GM23248 (cell line): ENCODE measurements around the gene DHCR24. TPM values are rescaled to one million over a fixed set of nuclear protein-coding genes. Genes with fewer than 3 reads are reported as not detected.
A peak's percentile ranks its signal among the peaks of the same experiment; 100 is the strongest.

ENCODE experiments used
- DNase-seq: peaks from one replicate; pipeline ENCODE4 v3.0.0-alpha.2; 2015
- H2AFZ ChIP-seq: fragments of 200-600 bp; sonication (generic); 2 replicates; pipeline ENCODE4 v1.6.1; 2016; ENCODE audit warnings: antibody characterized with exemption
- H3F3A ChIP-seq: fragments of 200-600 bp; sonication (generic); 2 replicates; pipeline ENCODE4 v1.6.1; 2016; ENCODE audit warnings: mild to moderate bottlenecking, antibody characterized with exemption, mixed run types; ENCODE audit not compliant: insufficient read depth
- H3K27ac ChIP-seq: fragments of 200-600 bp; sonication (generic); 2 replicates; pipeline ENCODE4 v1.5.1; 2016; ENCODE audit warnings: mild to moderate bottlenecking
- H3K27me3 ChIP-seq: fragments of 200-600 bp; sonication (generic); replicated peaks from 2 replicates; pipeline ENCODE4 v1.6.1; 2016; ENCODE audit warnings: mild to moderate bottlenecking; ENCODE audit not compliant: insufficient read depth
- H3K36me3 ChIP-seq: fragments of 200-600 bp; sonication (generic); 2 replicates; pipeline ENCODE4 v1.6.1; 2016; ENCODE audit warnings: low read depth, mild to moderate bottlenecking
- H3K4me1 ChIP-seq: fragments of 200-600 bp; sonication (generic); 2 replicates; pipeline ENCODE4 v1.6.1; 2016; ENCODE audit warnings: mild to moderate bottlenecking; ENCODE audit not compliant: insufficient read depth
- H3K4me2 ChIP-seq: fragments of 200-600 bp; sonication (generic); one replicate; pipeline ENCODE4 v1.6.1; 2016; ENCODE audit warnings: mild to moderate bottlenecking; ENCODE audit not compliant: unreplicated experiment
- H3K4me3 ChIP-seq: fragments of 200-600 bp; sonication (generic); 2 replicates; pipeline ENCODE4 v1.5.1; 2016; ENCODE audit warnings: mild to moderate bottlenecking
- H3K79me2 ChIP-seq: fragments of 200-600 bp; sonication (generic); 2 replicates; pipeline ENCODE4 v1.6.1; 2016; ENCODE audit warnings: mild to moderate bottlenecking; ENCODE audit not compliant: insufficient read depth
- H3K9ac ChIP-seq: fragments of 200-600 bp; sonication (generic); 2 replicates; pipeline ENCODE4 v1.6.1; 2016; ENCODE audit warnings: mild to moderate bottlenecking
- H3K9me2 ChIP-seq: fragments of 200-600 bp; sonication (generic); 2 replicates; pipeline ENCODE4 v1.6.1; 2016; ENCODE audit warnings: mixed run types, mild to moderate bottlenecking, moderate library complexity; ENCODE audit not compliant: insufficient read depth
- H3K9me3 ChIP-seq: fragments of 200-600 bp; sonication (generic); one replicate; pipeline ENCODE4 v1.6.1; 2017; ENCODE audit warnings: low read depth
- H4K20me1 ChIP-seq: fragments of 200-600 bp; sonication (generic); 2 replicates; pipeline ENCODE4 v1.6.0; 2016; ENCODE audit not compliant: insufficient read depth
- EZH2 ChIP-seq: fragments of 200-600 bp; sonication (generic); IDR thresholded peaks from 2 replicates; pipeline ENCODE4 v1.6.1; 2018; ENCODE audit warnings: antibody characterized with exemption, mild to moderate bottlenecking; ENCODE audit not compliant: insufficient read depth, poor library complexity, severe bottlenecking
- EZH2phosphoT487 ChIP-seq: fragments of 200-600 bp; sonication (generic); IDR thresholded peaks from 2 replicates; pipeline ENCODE4 v1.6.1; 2018; ENCODE audit warnings: antibody characterized with exemption, moderate library complexity, mild to moderate bottlenecking, low read depth; ENCODE audit not compliant: insufficient read depth
- WGBS, 2 experiments: methylation state at CpG; one replicate each; pipeline ENCODE4 v1.1.6; 2015 to 2017; ENCODE audit warnings: low lambda C conversion rate in 2 of 2, low coverage in 1 of 2; ENCODE audit errors: missing lambda C conversion rate in 2 of 2; 5-methylcytosine and 5-hydroxymethylcytosine counted together
- in situ Hi-C: fragments of 300-500 bp; cut with MboI; formaldehyde crosslinking; loops from 2 replicates; pipeline ENCODE4 v1.15.0; 2020
- polyA plus RNA-seq: library from polyadenylated mRNA; unstranded; fragments of >200 nt; fragmentation: Nextera tagmentation; extraction: Ambion mirVana; gene quantifications from 2 replicates; pipeline ENCODE4 v1.2.1, GENCODE V29; 2016
- total RNA-seq: library from RNA; depleted of rRNA; stranded (reverse); fragments of >200 nt; shearing (Covaris generic); gene quantifications from 2 replicates; pipeline ENCODE4 v1.2.3, GENCODE V29; 2014

The DHCR24 gene
- total and polyA plus RNA-seq, 2 experiments from 2014 or later = 42.5 to 63.4 TPM

- in situ Hi-C loops = no loop called here
- no peak overlapping the region for H3K9ac ChIP-seq
- no peaks in the 10 kb centered on the region for H3K36me3 ChIP-seq
- H3K9me2 ChIP-seq = no peaks in the 10 kb centered on the region
- H3F3A ChIP-seq = peaks cover 24% of the 10 kb centered on the region
- no peak overlapping the region for H3K4me3 ChIP-seq
- no peak for TF ChIP-seq EZH2phosphoT487
- no peak for TF ChIP-seq EZH2
- DNase-seq = no peak
- no peaks in the 10 kb centered on the region for H4K20me1 ChIP-seq
- no peak overlapping the region for H2AFZ ChIP-seq
- WGBS, 2 experiments = 17 to 26% methylated on average over 1 of the region's 1 CpG
- H3K9me3 ChIP-seq = no peaks in the 10 kb centered on the region
- H3K4me1 ChIP-seq = peaks cover 37% of the 10 kb centered on the region
- H3K79me2 ChIP-seq = no peaks in the 10 kb centered on the region
- H3K4me2 ChIP-seq = no peak overlapping the region
- H3K27ac ChIP-seq = no peak overlapping the region
- no peaks in the 10 kb centered on the region for H3K27me3 ChIP-seq
Measured at GRCh38 chr1:54931275-54931840, 44.4 kb upstream of the DHCR24 start.

DNA sequence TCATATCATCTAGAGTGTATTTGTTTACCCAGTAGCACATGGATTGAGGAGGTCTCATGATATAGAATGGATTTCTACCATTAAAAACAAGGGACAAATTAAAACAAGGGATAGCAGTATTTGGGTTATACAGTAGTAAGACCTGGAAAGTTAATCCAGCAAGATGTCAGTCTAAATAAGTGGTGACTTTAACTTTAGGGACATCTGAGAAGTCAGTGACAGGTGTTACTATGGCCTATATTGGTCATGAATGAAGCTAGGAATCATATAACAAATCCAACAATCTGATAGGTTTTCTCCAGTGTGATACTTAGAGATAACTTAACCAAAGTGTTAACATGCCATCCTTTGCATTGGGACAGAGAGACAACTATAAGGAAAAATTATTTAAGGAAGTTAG lies 42.7 kb upstream of the DHCR24 start:
- H3K4me3 ChIP-seq = no peak overlapping the region
- H3K4me1 ChIP-seq = peaks cover 28% of the 10 kb centered on the region
- no peaks in the 10 kb centered on the region for H3K27me3 ChIP-seq
- H3K27ac ChIP-seq = no peak overlapping the region
- DNase-seq = no peak
- no peaks in the 10 kb centered on the region for H3K9me2 ChIP-seq
- no peaks in the 10 kb centered on the region for H3K9me3 ChIP-seq
- TF ChIP-seq EZH2 (no peak), EZH2phosphoT487 (no peak)
- in situ Hi-C loops = no loop called here
- no peak overlapping the region for H3K4me2 ChIP-seq
- no peak overlapping the region for H2AFZ ChIP-seq
- H3K9ac ChIP-seq = no peak overlapping the region
- no peaks in the 10 kb centered on the region for H3K36me3 ChIP-seq
- H3F3A ChIP-seq = peaks cover 18% of the 10 kb centered on the region
- no peaks in the 10 kb centered on the region for H4K20me1 ChIP-seq
- no peaks in the 10 kb centered on the region for H3K79me2 ChIP-seq

DNA sequence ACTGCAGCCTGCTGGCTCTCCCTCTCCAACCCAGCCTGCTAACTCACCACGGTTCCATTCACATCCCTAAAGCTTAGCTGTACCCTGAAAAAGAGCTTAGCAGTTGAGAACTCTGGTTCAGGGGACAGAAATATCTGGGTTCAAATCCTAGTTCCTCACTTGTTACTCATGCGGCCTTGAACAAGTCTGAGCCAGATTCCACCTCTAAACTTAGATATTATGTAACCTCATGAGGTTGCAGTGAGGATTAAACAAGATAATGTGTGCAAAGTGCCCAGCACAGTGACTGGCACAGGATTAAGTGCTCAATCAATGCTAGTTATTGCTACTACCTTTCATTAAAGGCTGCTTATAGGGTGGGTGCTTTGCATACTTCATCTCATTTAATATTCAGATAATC lies 41.3 kb upstream of the DHCR24 start:
- 91 to 95% methylated on average over 2 of the region's 2 CpGs for WGBS, 2 experiments
- Histone ChIP-seq H3K4me3 (no peak overlapping the region), H4K20me1 (no peaks in the 10 kb centered on the region), H3K27me3 (no peaks in the 10 kb centered on the region), H3K4me1 (peaks cover 18% of the 10 kb centered on the region), H3K79me2 (no peaks in the 10 kb centered on the region), H3K9me2 (no peaks in the 10 kb centered on the region), H3K4me2 (no peak overlapping the region), H2AFZ (no peak overlapping the region), H3K27ac (no peak overlapping the region), H3K36me3 (no peaks in the 10 kb centered on the region), H3K9me3 (no peaks in the 10 kb centered on the region), H3F3A (peaks cover 8% of the 10 kb centered on the region; the same call in 1 of the 2 replicates), H3K9ac (no peak overlapping the region)
- TF ChIP-seq EZH2 = no peak
- TF ChIP-seq EZH2phosphoT487 = no peak
- in situ Hi-C loops = no loop called here
- DNase-seq = peak; percentile 4

DNA sequence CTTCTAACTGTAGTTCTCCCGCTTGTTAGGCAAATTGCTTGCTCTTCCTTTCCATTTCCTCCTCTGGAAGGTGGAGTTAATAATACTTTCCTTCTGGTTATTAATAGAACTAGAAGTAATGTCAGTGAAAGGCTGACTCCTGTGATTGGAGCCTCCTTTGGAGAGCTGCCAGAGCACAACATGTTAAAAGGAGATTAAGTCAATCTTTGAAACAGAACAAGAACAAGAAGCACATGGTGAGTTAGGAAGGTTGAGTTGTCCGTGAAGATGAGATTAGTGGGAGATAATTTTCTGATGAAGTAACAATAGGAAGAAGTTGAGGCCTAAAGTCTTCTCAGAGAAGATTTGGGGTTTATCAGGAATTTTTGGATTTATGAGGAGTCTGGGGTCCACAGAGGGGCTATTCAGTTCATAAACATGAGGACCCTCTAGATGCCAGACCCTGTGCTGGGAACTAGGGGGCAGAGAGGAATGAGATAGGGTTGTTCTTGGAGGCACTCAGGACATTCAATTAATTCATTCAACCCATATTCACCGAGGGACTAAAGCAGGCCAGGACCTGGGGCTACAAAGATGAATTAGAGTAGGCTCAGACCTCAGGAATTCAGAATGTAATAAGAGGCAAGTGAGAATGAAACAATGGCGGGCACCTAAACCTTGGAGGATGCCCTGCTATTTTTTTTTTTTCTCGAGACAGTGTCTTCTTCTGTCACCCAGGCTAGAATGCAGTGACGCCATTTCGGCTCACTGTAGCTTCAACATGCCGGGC lies 40.7 kb upstream of the DHCR24 start:
- Histone ChIP-seq H3K9me2 (no peaks in the 10 kb centered on the region), H4K20me1 (no peaks in the 10 kb centered on the region), H3F3A (peaks cover 9% of the 10 kb centered on the region), H3K4me3 (no peak overlapping the region), H3K4me1 (peaks cover 22% of the 10 kb centered on the region), H3K36me3 (no peaks in the 10 kb centered on the region), H2AFZ (peak overlapping the region; percentile 23), H3K27me3 (no peaks in the 10 kb centered on the region), H3K9ac (no peak overlapping the region), H3K9me3 (no peaks in the 10 kb centered on the region), H3K79me2 (no peaks in the 10 kb centered on the region), H3K4me2 (no peak overlapping the region), H3K27ac (no peak overlapping the region)
- WGBS, 2 experiments = 74 to 78% methylated on average over 8 of the region's 8 CpGs
- in situ Hi-C loops = no loop called here
- DNase-seq = peak; percentile 52
- TF ChIP-seq EZH2phosphoT487 = no peak
- no peak for TF ChIP-seq EZH2
